GM23338 (cell line): Measurements from ENCODE around the gene AMBRA1. TPM values are rescaled to one million over a fixed set of nuclear protein-coding genes. Genes with fewer than 3 reads are reported as not detected.

Experiments
- ATAC-seq: fragments of 200-7000 bp; cut with Tn5 transposase; 3 replicates; pipeline ENCODE4 v1.9.1; 2020
- DNase-seq: peaks from one replicate; pipeline ENCODE4 v3.0.0-alpha.2; 2015; ENCODE audit warnings: low spot score
- H2AFZ ChIP-seq: fragments of 200-600 bp; sonication (generic); 2 replicates; pipeline ENCODE4 v1.8.0; 2016; ENCODE audit warnings: antibody characterized with exemption, mild to moderate bottlenecking, moderate library complexity
- H3F3A ChIP-seq: fragments of 200-600 bp; sonication (generic); replicated peaks from 2 replicates; pipeline ENCODE4 v1.8.0; 2017; ENCODE audit warnings: antibody characterized with exemption, mixed run types, low read depth
- H3K27ac ChIP-seq: fragments of 200-600 bp; sonication (generic); 2 replicates; pipeline ENCODE4 v1.6.1; 2016; ENCODE audit warnings: low read depth
- H3K27me3 ChIP-seq: fragments of 200-600 bp; sonication (generic); 2 replicates; pipeline ENCODE4 v1.8.0; 2016; ENCODE audit warnings: mild to moderate bottlenecking, mixed run types, moderate library complexity; ENCODE audit not compliant: insufficient read depth
- H3K36me3 ChIP-seq: fragments of 200-600 bp; sonication (generic); 2 replicates; pipeline ENCODE4 v1.8.0; 2016; ENCODE audit warnings: mild to moderate bottlenecking; ENCODE audit not compliant: insufficient read depth
- H3K4me1 ChIP-seq: fragments of 200-600 bp; sonication (generic); 2 replicates; pipeline ENCODE4 v1.8.0; 2016; ENCODE audit warnings: mild to moderate bottlenecking, moderate library complexity; ENCODE audit not compliant: insufficient read depth
- H3K4me2 ChIP-seq: fragments of 200-600 bp; sonication (generic); 2 replicates; pipeline ENCODE4 v1.7.1; 2017; ENCODE audit warnings: mixed run types
- H3K4me3 ChIP-seq: fragments of 200-600 bp; sonication (generic); 2 replicates; pipeline ENCODE4 v1.6.1; 2016; ENCODE audit warnings: mixed run types
- H3K79me2 ChIP-seq: fragments of 200-600 bp; sonication (generic); replicated peaks from 2 replicates; pipeline ENCODE4 v1.8.0; 2017; ENCODE audit warnings: mild to moderate bottlenecking; ENCODE audit not compliant: insufficient read depth
- H3K9me2 ChIP-seq: fragments of 200-600 bp; sonication (generic); 2 replicates; pipeline ENCODE4 v1.8.0; 2017; ENCODE audit not compliant: insufficient read depth
- H4K20me1 ChIP-seq: fragments of 200-600 bp; sonication (generic); replicated peaks from 2 replicates; pipeline ENCODE4 v1.8.0; 2017; ENCODE audit warnings: mild to moderate bottlenecking; ENCODE audit not compliant: insufficient read depth
- H3K27ac Mint-ChIP-seq: 2 replicates; pipeline ENCODE4 v1.8.0; 2020; ENCODE audit warnings: inconsistent platforms, mild to moderate bottlenecking, moderate library complexity, mixed read lengths
- H3K27me3 Mint-ChIP-seq: 3 replicates; pipeline ENCODE4 v1.8.0; 2022; ENCODE audit warnings: low read depth, mild to moderate bottlenecking, moderate library complexity, mixed read lengths, inconsistent platforms; ENCODE audit not compliant: insufficient read depth, poor library complexity
- H3K36me3 Mint-ChIP-seq: 3 replicates; pipeline ENCODE4 v1.8.0; 2021; ENCODE audit warnings: low read depth, mild to moderate bottlenecking, inconsistent platforms, moderate library complexity, mixed read lengths
- H3K4me1 Mint-ChIP-seq: 3 replicates; pipeline ENCODE4 v1.8.0; 2020; ENCODE audit warnings: mild to moderate bottlenecking, inconsistent platforms, mixed read lengths
- H3K4me3 Mint-ChIP-seq: 3 replicates; pipeline ENCODE4 v1.8.0; 2021; ENCODE audit warnings: moderate library complexity, mild to moderate bottlenecking, inconsistent platforms, mixed read lengths
- H3K9me3 Mint-ChIP-seq: 3 replicates; pipeline ENCODE4 v1.8.0; 2020; ENCODE audit warnings: moderate library complexity, mild to moderate bottlenecking, inconsistent platforms, mixed read lengths
- CREB1 ChIP-seq: fragments of 250-450 bp; sonication (Bioruptor Pico); IDR thresholded peaks from 2 replicates; pipeline ENCODE4 v1.5.0; 2020; ENCODE audit warnings: low read depth, mild to moderate bottlenecking, moderate library complexity
- ETS1 ChIP-seq: IDR thresholded peaks from 2 replicates; pipeline ENCODE4 v1.6.1; 2016; ENCODE audit warnings: antibody characterized with exemption
- EZH2 ChIP-seq: fragments of 200-600 bp; sonication (generic); IDR thresholded peaks from one replicate; pipeline ENCODE4 v1.8.0; 2017; ENCODE audit warnings: antibody characterized with exemption, mild to moderate bottlenecking, low read depth; ENCODE audit not compliant: unreplicated experiment
- EZH2phosphoT487 ChIP-seq: fragments of 200-600 bp; sonication (generic); IDR thresholded peaks from one replicate; pipeline ENCODE4 v1.8.1; 2018; ENCODE audit warnings: antibody characterized with exemption; ENCODE audit not compliant: unreplicated experiment
- JUNB ChIP-seq: IDR thresholded peaks from one replicate; pipeline ENCODE4 v1.6.1; 2016; ENCODE audit warnings: antibody characterized with exemption; ENCODE audit not compliant: unreplicated experiment
- NANOG ChIP-seq: IDR thresholded peaks from 2 replicates; pipeline ENCODE4 v1.6.1; 2016; ENCODE audit warnings: antibody characterized with exemption, borderline replicate concordance
- POLR2AphosphoS5 ChIP-seq: IDR thresholded peaks from 2 replicates; pipeline ENCODE4 v1.6.1; 2016; ENCODE audit warnings: antibody characterized with exemption, low read depth
- STAT1 ChIP-seq: IDR thresholded peaks from one replicate; pipeline ENCODE4 v1.6.1; 2016; ENCODE audit warnings: antibody characterized with exemption; ENCODE audit not compliant: unreplicated experiment
- ZNF114 ChIP-seq: fragments of 250-450 bp; sonication (Bioruptor Pico); IDR thresholded peaks from 2 replicates; pipeline ENCODE4 v1.5.0; 2020; ENCODE audit warnings: mild to moderate bottlenecking, moderate library complexity
- ZNF331 ChIP-seq: fragments of 250-450 bp; sonication (Bioruptor Pico); IDR thresholded peaks from 2 replicates; pipeline ENCODE4 v1.5.0; 2020; ENCODE audit warnings: low read depth, mild to moderate bottlenecking, moderate library complexity
- ZNF462 ChIP-seq: fragments of 250-450 bp; sonication (Bioruptor Pico); IDR thresholded peaks from 2 replicates; pipeline ENCODE4 v1.5.0; 2020; ENCODE audit warnings: mild to moderate bottlenecking, moderate library complexity
- polyA plus RNA-seq: library from polyadenylated mRNA; unstranded; fragments of >200 nt; fragmentation: Nextera tagmentation; extraction: Ambion mirVana; gene quantifications from 2 replicates; pipeline ENCODE4 v1.2.1, GENCODE V29; 2016
- total RNA-seq: library from RNA; depleted of rRNA; stranded (reverse); fragments of >200 nt; shearing (Covaris generic); gene quantifications from 2 replicates; pipeline ENCODE4 v1.2.3, GENCODE V29; 2014
- TF ChIP-seq, protein P1 (sequence below): IDR thresholded peaks from one replicate; pipeline ENCODE4 v1.6.1; 2018; ENCODE audit warnings: antibody characterized with exemption; ENCODE audit not compliant: unreplicated experiment
- TF ChIP-seq, protein P2 (sequence below), 2 experiments: fragments of 200-600 bp in 1 of 2; sonication (generic) in 1 of 2; conservative IDR thresholded peaks; 2 replicates each; pipeline versions ENCODE4 v1.5.1 to v1.6.1; 2016 to 2017; ENCODE audit warnings: antibody characterized with exemption in 2 of 2, low read depth in 2 of 2, mild to moderate bottlenecking in 2 of 2, moderate library complexity in 1 of 2

The AMBRA1 gene
- total and polyA plus RNA-seq, 2 experiments from 2014 or later: 8.3 to 34.8 TPM

GRCh38 chr11:46547579-46547978 is 46.2 kb downstream of the AMBRA1 start:
- peaks cover 3% of the 10 kb centered on the region for H3K27me3 Mint-ChIP-seq
- Histone ChIP-seq H3K27me3 (no peaks in the 10 kb centered on the region), H3K9me2 (no peaks in the 10 kb centered on the region), H3F3A (0 out of 2 replicates have a peak, but pooled peaks cover 3% of the 10 kb centered on the region), H3K4me3 (no peak overlapping the region), H3K79me2 (peaks cover 52% of the 10 kb centered on the region), H3K4me1 (no peaks in the 10 kb centered on the region), H4K20me1 (peaks cover 11% of the 10 kb centered on the region), H3K27ac (no peak overlapping the region), H3K4me2 (no peak overlapping the region), H2AFZ (no peak overlapping the region), H3K36me3 (peaks cover 7% of the 10 kb centered on the region; the same call in 1 of the 2 replicates)
- ATAC-seq (no peak), DNase-seq (no peak)
- no peaks in the 10 kb centered on the region for H3K4me1 Mint-ChIP-seq
- peaks cover 29% of the 10 kb centered on the region for H3K36me3 Mint-ChIP-seq
- H3K4me3 Mint-ChIP-seq: no peak overlapping the region
- no peaks in the 10 kb centered on the region for H3K9me3 Mint-ChIP-seq
- no peak overlapping the region for H3K27ac Mint-ChIP-seq
- TF ChIP-seq, protein P1, sequence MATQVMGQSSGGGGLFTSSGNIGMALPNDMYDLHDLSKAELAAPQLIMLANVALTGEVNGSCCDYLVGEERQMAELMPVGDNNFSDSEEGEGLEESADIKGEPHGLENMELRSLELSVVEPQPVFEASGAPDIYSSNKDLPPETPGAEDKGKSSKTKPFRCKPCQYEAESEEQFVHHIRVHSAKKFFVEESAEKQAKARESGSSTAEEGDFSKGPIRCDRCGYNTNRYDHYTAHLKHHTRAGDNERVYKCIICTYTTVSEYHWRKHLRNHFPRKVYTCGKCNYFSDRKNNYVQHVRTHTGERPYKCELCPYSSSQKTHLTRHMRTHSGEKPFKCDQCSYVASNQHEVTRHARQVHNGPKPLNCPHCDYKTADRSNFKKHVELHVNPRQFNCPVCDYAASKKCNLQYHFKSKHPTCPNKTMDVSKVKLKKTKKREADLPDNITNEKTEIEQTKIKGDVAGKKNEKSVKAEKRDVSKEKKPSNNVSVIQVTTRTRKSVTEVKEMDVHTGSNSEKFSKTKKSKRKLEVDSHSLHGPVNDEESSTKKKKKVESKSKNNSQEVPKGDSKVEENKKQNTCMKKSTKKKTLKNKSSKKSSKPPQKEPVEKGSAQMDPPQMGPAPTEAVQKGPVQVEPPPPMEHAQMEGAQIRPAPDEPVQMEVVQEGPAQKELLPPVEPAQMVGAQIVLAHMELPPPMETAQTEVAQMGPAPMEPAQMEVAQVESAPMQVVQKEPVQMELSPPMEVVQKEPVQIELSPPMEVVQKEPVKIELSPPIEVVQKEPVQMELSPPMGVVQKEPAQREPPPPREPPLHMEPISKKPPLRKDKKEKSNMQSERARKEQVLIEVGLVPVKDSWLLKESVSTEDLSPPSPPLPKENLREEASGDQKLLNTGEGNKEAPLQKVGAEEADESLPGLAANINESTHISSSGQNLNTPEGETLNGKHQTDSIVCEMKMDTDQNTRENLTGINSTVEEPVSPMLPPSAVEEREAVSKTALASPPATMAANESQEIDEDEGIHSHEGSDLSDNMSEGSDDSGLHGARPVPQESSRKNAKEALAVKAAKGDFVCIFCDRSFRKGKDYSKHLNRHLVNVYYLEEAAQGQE: no peak
- no peak for TF ChIP-seq ETS1
- TF ChIP-seq POLR2AphosphoS5: no peak
- TF ChIP-seq, protein P2, sequence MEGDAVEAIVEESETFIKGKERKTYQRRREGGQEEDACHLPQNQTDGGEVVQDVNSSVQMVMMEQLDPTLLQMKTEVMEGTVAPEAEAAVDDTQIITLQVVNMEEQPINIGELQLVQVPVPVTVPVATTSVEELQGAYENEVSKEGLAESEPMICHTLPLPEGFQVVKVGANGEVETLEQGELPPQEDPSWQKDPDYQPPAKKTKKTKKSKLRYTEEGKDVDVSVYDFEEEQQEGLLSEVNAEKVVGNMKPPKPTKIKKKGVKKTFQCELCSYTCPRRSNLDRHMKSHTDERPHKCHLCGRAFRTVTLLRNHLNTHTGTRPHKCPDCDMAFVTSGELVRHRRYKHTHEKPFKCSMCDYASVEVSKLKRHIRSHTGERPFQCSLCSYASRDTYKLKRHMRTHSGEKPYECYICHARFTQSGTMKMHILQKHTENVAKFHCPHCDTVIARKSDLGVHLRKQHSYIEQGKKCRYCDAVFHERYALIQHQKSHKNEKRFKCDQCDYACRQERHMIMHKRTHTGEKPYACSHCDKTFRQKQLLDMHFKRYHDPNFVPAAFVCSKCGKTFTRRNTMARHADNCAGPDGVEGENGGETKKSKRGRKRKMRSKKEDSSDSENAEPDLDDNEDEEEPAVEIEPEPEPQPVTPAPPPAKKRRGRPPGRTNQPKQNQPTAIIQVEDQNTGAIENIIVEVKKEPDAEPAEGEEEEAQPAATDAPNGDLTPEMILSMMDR (conservative IDR thresholded peaks at IDR 0.05; ENCODE audit: low read depth in 2 of 2): no peak
- TF ChIP-seq JUNB: no peak
- TF ChIP-seq CREB1: no peak
- no peak for TF ChIP-seq STAT1
- TF ChIP-seq EZH2phosphoT487: no peak
- no peak for TF ChIP-seq ZNF331
- TF ChIP-seq ZNF462 (CRISPR knock-in tag): no peak
- no peak for TF ChIP-seq EZH2
- TF ChIP-seq NANOG: no peak
- no peak for TF ChIP-seq ZNF114
